Measurements from ENCODE around the gene THAP4.

Gene THAP4

DNA sequence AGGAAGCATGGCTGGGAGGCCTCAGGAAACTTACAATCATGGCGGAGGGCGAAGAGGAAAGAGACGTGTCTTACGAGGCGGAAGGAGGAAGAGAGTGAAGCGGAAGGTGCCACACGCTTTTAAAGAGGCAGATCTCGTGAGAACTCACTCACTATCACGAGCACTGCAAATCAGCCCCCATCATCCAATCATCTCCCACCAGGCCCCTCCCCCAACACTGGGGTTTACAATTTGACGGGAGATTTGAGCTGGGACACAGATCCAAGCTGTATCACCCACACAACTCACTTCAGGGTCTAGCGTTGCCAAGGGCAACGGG lies 83.5 kb downstream of the THAP4 start:
- TF ChIP-seq, protein P1, sequence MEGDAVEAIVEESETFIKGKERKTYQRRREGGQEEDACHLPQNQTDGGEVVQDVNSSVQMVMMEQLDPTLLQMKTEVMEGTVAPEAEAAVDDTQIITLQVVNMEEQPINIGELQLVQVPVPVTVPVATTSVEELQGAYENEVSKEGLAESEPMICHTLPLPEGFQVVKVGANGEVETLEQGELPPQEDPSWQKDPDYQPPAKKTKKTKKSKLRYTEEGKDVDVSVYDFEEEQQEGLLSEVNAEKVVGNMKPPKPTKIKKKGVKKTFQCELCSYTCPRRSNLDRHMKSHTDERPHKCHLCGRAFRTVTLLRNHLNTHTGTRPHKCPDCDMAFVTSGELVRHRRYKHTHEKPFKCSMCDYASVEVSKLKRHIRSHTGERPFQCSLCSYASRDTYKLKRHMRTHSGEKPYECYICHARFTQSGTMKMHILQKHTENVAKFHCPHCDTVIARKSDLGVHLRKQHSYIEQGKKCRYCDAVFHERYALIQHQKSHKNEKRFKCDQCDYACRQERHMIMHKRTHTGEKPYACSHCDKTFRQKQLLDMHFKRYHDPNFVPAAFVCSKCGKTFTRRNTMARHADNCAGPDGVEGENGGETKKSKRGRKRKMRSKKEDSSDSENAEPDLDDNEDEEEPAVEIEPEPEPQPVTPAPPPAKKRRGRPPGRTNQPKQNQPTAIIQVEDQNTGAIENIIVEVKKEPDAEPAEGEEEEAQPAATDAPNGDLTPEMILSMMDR (IDR thresholded peaks at IDR 0.05; ENCODE audit: low read depth, low read length), result no peak

DNA sequence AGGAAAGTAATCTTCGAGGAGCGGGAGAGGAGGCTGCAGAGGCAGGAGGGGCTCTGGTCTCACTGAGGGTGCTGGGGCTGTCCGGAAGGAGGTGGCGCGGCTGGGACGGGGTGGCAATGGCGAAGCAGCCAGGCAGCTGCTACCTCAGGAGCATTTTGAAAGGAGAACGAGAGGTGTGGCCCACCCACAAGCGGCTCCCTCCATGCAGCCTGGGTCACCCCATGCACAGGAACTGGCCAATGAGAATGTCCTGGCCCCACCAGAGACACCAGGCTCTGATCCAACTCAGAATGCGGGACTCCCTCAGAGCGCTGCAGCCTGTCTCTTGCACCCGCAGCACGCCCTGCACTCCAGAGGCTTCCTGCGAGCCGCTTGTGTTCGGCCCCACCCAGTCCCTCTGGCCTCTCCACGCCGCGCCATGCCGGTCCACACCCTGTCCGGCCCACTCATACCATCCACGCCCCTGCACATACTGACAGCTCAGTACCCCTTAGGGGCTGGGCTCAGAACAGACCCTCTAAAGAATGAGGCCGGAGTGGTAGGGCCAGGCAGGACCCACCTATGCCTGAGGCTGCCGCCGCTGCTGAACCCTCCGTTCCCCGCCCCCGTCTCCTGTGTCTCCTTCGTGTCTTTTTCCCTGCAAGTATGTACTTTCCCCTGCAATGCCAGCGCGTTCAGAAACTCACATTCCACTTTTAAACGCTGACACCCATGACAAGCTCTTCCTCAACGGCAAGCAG lies 84.8 kb downstream of the THAP4 start:
- TF ChIP-seq, protein P1 (IDR thresholded peaks at IDR 0.05; ENCODE audit: low read depth, low read length), result no peak
- DNase-seq (ENCODE audit: extremely low read depth, low read depth), result no peak

More for the DNA sequence above, 83.5 kb downstream of the THAP4 start:
- no peak for DNase-seq (ENCODE audit: extremely low read depth, low read depth)

DNA sequence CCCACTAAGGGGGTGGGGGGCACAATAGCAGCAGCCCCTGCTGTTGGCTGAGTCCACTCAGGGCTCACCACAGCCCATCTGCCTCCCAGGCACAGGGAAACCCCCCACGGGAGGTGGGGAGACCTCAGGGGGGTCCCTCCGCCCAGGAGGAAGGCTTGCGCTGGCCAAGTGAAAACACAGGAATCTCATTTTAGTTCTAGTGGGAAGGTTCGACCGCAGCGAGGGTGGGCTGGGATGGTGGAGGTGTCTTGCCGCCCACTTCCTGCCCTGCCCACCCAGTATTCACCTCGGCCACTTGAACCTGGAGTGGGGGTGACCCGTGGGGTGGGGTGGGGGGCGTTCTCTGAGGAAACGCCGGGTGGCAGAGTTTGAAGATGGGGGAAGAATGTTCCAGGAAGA lies 85.4 kb downstream of the THAP4 start:
- DNase-seq (ENCODE audit: extremely low read depth, low read depth), result no peak
- TF ChIP-seq, protein P1 (IDR thresholded peaks at IDR 0.05; ENCODE audit: low read depth, low read length), result no peak

DNA sequence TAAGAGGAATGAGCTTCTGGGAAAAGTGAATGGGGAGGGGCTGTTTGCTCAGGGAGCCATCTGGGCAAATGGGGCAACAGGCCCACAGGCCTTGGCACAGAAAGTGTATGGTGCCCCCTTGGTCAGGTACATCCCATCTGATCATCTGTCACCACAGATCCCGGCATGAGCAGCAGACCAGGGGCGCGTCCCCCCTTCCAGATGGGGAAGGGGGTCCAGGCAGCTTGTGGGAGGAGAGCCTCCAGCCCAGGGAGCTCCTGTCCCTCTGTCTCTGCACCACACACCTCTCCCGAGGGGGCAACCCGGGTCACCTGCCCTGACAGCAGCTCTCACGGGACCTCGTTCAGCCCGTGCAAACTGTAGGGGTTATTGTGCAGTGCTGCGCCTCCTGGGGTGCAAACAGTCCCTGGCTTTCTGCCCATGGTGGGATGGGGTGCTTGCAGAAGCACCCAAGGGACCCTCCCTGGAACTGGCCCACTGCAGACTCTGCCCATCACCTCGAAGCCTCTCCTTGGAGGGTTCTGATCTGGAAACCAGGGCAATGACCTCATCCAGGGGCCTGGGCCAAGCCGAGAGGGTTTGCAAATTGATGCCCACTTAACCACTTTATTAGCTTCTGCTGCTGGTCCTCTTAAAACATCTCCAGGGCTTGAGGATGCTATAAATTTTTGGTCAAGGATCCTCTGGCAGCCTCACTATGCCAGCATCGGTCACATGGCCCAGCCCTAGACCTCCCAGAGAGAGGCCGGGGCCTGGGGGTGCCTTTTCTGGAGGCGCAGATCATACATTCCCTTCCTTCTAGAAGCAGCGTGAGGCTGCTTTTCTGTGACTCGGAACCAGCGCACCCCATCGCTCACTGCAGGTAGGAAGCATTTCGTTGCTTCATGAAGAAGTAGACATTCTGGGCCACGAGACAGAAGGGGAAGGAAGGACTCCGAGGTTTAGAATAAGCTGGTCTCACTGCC lies 86.1 kb downstream of the THAP4 start:
- TF ChIP-seq, protein P1 (IDR thresholded peaks at IDR 0.05; ENCODE audit: low read depth, low read length), result no peak
- no peak for DNase-seq (ENCODE audit: extremely low read depth, low read depth)

DNA sequence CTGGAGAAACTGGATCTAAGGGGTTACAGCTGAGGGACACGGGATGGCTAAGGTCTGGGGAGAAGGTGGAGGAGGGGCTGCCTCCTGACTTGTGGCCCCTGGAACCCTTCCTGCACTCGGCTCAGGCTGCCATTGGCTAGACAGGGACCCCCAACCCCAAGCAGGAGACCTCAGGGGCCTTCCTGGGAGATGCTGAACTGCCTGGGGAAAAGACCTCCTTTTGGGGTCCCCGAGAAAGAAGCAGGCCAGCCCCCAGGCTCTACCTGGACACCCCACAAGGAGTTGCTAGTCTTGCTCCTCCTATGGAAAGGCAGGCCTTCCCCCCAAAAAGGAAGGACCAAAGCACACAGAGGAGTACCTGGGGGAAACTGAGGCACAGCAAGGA lies 88.5 kb downstream of the THAP4 start:
- TF ChIP-seq, protein P1 (IDR thresholded peaks at IDR 0.05; ENCODE audit: low read depth, low read length), result no peak

DNA sequence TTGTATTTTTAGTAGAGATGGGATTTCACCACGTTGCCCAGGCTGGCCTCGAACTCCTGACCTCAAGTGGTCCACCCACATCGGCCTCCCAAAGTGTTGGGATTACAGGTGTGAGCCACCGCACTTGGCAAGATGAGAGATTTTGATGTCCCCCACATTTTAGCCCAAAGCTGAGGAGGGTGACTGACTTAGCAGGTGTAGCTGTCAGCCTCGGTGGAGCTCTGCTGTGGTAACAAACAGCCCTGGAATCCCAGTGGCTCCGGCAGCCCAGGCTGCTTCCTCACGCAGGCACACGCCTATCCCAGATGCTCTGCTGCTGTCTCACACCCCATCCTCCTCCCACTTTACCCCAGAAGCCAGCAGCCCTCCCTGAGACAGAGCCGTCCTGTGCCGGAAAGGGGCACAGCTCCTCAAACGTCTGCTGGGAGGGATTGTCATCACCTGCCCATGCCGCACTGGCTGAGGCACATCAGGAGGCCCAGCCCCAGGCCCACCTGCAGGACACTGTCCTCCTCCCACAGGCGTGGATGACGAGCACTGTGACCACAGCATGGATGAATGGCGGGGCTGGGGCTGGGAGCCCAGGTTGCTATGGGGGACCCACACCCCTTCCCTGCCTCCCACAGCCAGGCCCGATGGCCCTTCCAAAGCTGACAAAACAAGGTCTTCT lies 89.0 kb downstream of the THAP4 start:
- DNase-seq (ENCODE audit: extremely low read depth, low read depth), result no peak
- TF ChIP-seq, protein P1 (IDR thresholded peaks at IDR 0.05; ENCODE audit: low read depth, low read length), result no peak

More for the DNA sequence above, 88.5 kb downstream of the THAP4 start:
- no peak for DNase-seq (ENCODE audit: extremely low read depth, low read depth)

Measured in AG09319 (cell line).